KOPT-K1 (cell line): ENCODE data around the gene PDZRN3.

ENCODE experiments used
- H3K27ac ChIP-seq: fragments of 200-600 bp; sonication (generic); 2 replicates; pipeline ENCODE4 v1.5.1; 2016; ENCODE audit warnings: antibody characterized with exemption, mild to moderate bottlenecking, low read depth, low read length; ENCODE audit not compliant: poor library complexity, severe bottlenecking
- H3K36me3 ChIP-seq: fragments of 200-600 bp; sonication (generic); 2 replicates; pipeline ENCODE4 v1.5.1; 2017; ENCODE audit warnings: antibody characterized with exemption, mild to moderate bottlenecking, low read length, moderate library complexity; ENCODE audit not compliant: insufficient read depth
- H3K9me3 ChIP-seq: fragments of 200-600 bp; sonication (generic); 2 replicates; pipeline ENCODE4 v1.5.1; 2017; ENCODE audit warnings: antibody characterized with exemption, low read length, mild to moderate bottlenecking; ENCODE audit not compliant: insufficient read depth, poor library complexity, severe bottlenecking

Gene PDZRN3

GRCh38 chr3:73542136-73542535, 82.6 kb downstream of the PDZRN3 start:
- Histone ChIP-seq H3K27ac (no peak overlapping the region), H3K36me3 (no peaks in the 10 kb centered on the region), H3K9me3 (no peaks in the 10 kb centered on the region)

GRCh38 chr3:73540969-73541740, 83.6 kb downstream of the PDZRN3 start:
- Histone ChIP-seq H3K9me3 (no peaks in the 10 kb centered on the region), H3K36me3 (no peaks in the 10 kb centered on the region), H3K27ac (no peak overlapping the region)

- Histone ChIP-seq H3K36me3 (no peaks in the 10 kb centered on the region), H3K9me3 (no peaks in the 10 kb centered on the region), H3K27ac (no peak overlapping the region)
Measured at GRCh38 chr3:73538486-73538885, 86.3 kb downstream of the PDZRN3 start.

- H3K36me3 ChIP-seq: no peaks in the 10 kb centered on the region
- H3K9me3 ChIP-seq: no peaks in the 10 kb centered on the region
- no peak overlapping the region for H3K27ac ChIP-seq
Measured at GRCh38 chr3:73536952-73537351, 87.8 kb downstream of the PDZRN3 start.

GRCh38 chr3:73536336-73536895, 88.3 kb downstream of the PDZRN3 start:
- Histone ChIP-seq H3K27ac (no peak overlapping the region), H3K9me3 (no peaks in the 10 kb centered on the region), H3K36me3 (no peaks in the 10 kb centered on the region)

GRCh38 chr3:73535931-73536330, 88.8 kb downstream of the PDZRN3 start:
- H3K36me3 ChIP-seq: no peaks in the 10 kb centered on the region
- no peak overlapping the region for H3K27ac ChIP-seq
- H3K9me3 ChIP-seq: no peaks in the 10 kb centered on the region

GRCh38 chr3:73535137-73535536, 89.6 kb downstream of the PDZRN3 start:
- Histone ChIP-seq H3K36me3 (no peaks in the 10 kb centered on the region), H3K27ac (no peak overlapping the region), H3K9me3 (no peaks in the 10 kb centered on the region)

- Histone ChIP-seq H3K27ac (no peak overlapping the region), H3K36me3 (no peaks in the 10 kb centered on the region), H3K9me3 (no peaks in the 10 kb centered on the region)
Measured at GRCh38 chr3:73530022-73530396, 94.7 kb downstream of the PDZRN3 start.

- H3K9me3 ChIP-seq: no peaks in the 10 kb centered on the region
- H3K27ac ChIP-seq: no peak overlapping the region
- no peaks in the 10 kb centered on the region for H3K36me3 ChIP-seq
Measured at GRCh38 chr3:73529308-73530021, 95.3 kb downstream of the PDZRN3 start.

- no peaks in the 10 kb centered on the region for H3K9me3 ChIP-seq
- H3K27ac ChIP-seq: no peak overlapping the region
- no peaks in the 10 kb centered on the region for H3K36me3 ChIP-seq
Measured at GRCh38 chr3:73525591-73525990, 99.2 kb downstream of the PDZRN3 start.

- Histone ChIP-seq H3K36me3 (no peaks in the 10 kb centered on the region), H3K27ac (no peak overlapping the region), H3K9me3 (no peaks in the 10 kb centered on the region)
Measured at GRCh38 chr3:73523661-73524060, 101.1 kb downstream of the PDZRN3 start.

- no peak overlapping the region for H3K27ac ChIP-seq
- no peaks in the 10 kb centered on the region for H3K36me3 ChIP-seq
Measured at GRCh38 chr3:73521734-73522336, 102.9 kb downstream of the PDZRN3 start.

GRCh38 chr3:73520931-73521461, 103.7 kb downstream of the PDZRN3 start:
- Histone ChIP-seq H3K27ac (no peak overlapping the region), H3K36me3 (no peaks in the 10 kb centered on the region), H3K9me3 (no peaks in the 10 kb centered on the region)

More at GRCh38 chr3:73521734-73522336, 102.9 kb downstream of the PDZRN3 start:
- H3K9me3 ChIP-seq: no peaks in the 10 kb centered on the region

- Histone ChIP-seq H3K9me3 (no peaks in the 10 kb centered on the region), H3K36me3 (no peaks in the 10 kb centered on the region), H3K27ac (no peak overlapping the region)
Measured at GRCh38 chr3:73516631-73517030, 108.1 kb downstream of the PDZRN3 start.

GRCh38 chr3:73513260-73513659, 111.5 kb downstream of the PDZRN3 start:
- Histone ChIP-seq H3K9me3 (no peaks in the 10 kb centered on the region), H3K27ac (no peak overlapping the region), H3K36me3 (no peaks in the 10 kb centered on the region)
